OCI-LY3 (cell line): ENCODE results near the gene RNF5.

Experiments
- EZH2phosphoT487 ChIP-seq: fragments of 200-600 bp; shearing (Covaris generic); IDR thresholded peaks from 2 replicates; pipeline ENCODE4 v1.6.1; 2018; ENCODE audit warnings: antibody characterized with exemption, mixed run types, low read depth
- TF ChIP-seq, protein P1 (sequence below): fragments of 200-600, 300-600 bp; sonication (generic); IDR thresholded peaks from 2 replicates; pipeline ENCODE4 v1.5.1; 2014; ENCODE audit warnings: antibody characterized with exemption, low read length, low read depth

DNA sequence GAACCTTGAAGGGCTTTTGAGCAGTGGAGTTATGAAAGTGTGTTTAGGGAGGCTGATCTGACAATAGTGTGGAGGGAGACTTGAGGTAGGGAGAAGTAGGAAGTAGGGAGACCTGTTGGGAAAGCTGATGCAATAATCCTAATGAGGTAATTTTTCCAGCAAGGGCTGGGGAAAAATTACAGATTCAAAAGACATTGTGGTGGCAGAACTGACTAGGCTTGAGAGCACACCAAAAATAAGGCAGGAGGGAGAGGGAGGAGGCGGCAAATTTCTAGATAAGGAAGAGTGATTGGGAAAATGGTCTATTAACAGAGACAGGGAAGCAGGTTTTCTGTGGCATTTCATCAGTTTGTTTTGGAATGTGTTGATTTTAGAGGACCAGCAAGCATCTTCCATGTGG lies 31.9 kb upstream of the RNF5 start:
- TF ChIP-seq, protein P1, sequence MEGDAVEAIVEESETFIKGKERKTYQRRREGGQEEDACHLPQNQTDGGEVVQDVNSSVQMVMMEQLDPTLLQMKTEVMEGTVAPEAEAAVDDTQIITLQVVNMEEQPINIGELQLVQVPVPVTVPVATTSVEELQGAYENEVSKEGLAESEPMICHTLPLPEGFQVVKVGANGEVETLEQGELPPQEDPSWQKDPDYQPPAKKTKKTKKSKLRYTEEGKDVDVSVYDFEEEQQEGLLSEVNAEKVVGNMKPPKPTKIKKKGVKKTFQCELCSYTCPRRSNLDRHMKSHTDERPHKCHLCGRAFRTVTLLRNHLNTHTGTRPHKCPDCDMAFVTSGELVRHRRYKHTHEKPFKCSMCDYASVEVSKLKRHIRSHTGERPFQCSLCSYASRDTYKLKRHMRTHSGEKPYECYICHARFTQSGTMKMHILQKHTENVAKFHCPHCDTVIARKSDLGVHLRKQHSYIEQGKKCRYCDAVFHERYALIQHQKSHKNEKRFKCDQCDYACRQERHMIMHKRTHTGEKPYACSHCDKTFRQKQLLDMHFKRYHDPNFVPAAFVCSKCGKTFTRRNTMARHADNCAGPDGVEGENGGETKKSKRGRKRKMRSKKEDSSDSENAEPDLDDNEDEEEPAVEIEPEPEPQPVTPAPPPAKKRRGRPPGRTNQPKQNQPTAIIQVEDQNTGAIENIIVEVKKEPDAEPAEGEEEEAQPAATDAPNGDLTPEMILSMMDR, result no peak
- no peak for TF ChIP-seq EZH2phosphoT487
